AG10803 (cell line): Measurements from ENCODE around the gene TNS1.
"Not testable (repeated sequence)": the region's sequence is repeated elsewhere in the genome, so short reads cannot be mapped to it uniquely, and the experiment has no call there.

Source experiments
- DNase-seq: peaks from one replicate; pipeline ENCODE4 v3.0.0; 2010; ENCODE audit warnings: low read depth
- H3K4me3 ChIP-seq: 2 replicates; pipeline ENCODE4 v1.5.1; 2011; ENCODE audit warnings: mild to moderate bottlenecking, low read length, control low read depth
- CTCF ChIP-seq: conservative IDR thresholded peaks from 2 replicates; pipeline ENCODE4 v1.5.1; 2011; ENCODE audit warnings: mild to moderate bottlenecking, low read length, control low read depth, inconsistent platforms

Gene TNS1

GRCh38 chr2:217816396-217816869 is 186.4 kb downstream of the TNS1 start:
- DNase-seq, result peak; percentile 33
- no peak overlapping the region for H3K4me3 ChIP-seq
- TF ChIP-seq CTCF, result no peak

GRCh38 chr2:217813828-217814227 is 189.0 kb downstream of the TNS1 start:
- H3K4me3 ChIP-seq, result no peak overlapping the region
- no peak for DNase-seq
- no peak for TF ChIP-seq CTCF

DNA sequence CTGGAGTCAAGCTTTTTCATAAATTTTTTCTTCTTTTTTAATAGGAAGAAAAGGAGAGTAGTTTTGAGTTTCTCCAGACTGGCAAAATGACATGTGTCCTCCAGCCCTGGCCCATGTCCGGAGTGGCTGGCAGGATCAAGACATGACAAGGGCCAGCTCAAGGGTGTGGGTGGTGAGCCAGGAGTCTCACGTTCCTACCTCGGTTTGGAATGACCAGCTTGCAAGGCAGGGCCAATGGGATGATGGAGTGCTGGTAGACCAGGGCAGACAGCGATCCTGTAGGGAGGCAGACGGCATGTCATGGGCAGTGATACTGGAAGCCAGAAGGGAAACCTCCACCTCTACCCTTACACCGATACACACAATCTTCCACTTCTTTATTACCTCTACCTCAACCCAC is 190.6 kb downstream of the TNS1 start:
- no peak for DNase-seq
- no peak overlapping the region for H3K4me3 ChIP-seq
- no peak for TF ChIP-seq CTCF

DNA sequence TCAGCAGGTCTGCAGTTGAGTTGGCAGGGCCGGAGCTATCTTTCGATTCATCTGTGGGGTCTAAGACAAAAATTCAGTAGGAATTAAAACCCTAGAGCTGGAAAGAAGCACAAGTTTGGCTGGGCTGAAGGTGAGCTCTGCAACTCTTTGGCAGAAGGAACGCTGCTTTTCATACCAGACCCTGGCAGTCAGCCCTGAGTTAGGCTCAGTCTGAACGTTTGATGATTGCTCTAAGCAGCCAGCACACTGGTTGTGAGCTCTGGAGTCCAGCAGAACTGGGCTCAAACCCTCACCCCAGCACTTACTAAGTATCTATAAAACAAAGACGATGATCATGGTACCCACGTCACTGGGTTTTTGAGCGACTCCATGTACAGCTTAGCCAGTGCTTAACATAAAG is 192.5 kb downstream of the TNS1 start:
- DNase-seq, result no peak
- TF ChIP-seq CTCF, result no peak
- no peak overlapping the region for H3K4me3 ChIP-seq

GRCh38 chr2:217809736-217810135 is 193.1 kb downstream of the TNS1 start:
- H3K4me3 ChIP-seq, result no peak overlapping the region
- TF ChIP-seq CTCF, result no peak

GRCh38 chr2:217808967-217809366 is 193.8 kb downstream of the TNS1 start:
- DNase-seq, H3K4me3 ChIP-seq: not testable (repeated sequence)

More at GRCh38 chr2:217809736-217810135, 193.1 kb downstream of the TNS1 start:
- DNase-seq, result no peak

- DNase-seq, result no peak
- no peak for TF ChIP-seq CTCF
- no peak overlapping the region for H3K4me3 ChIP-seq
These were observed 194.5 kb downstream of the TNS1 start for GRCh38 chr2:217808326-217808725.

- no peak for DNase-seq
- no peak overlapping the region for H3K4me3 ChIP-seq
- no peak for TF ChIP-seq CTCF
These were observed 195.0 kb downstream of the TNS1 start for GRCh38 chr2:217807753-217808152.
